GM23338 (cell line): ENCODE data around the gene SERPINA6.

Experiments
- CREB1 ChIP-seq: fragments of 250-450 bp; sonication (Bioruptor Pico); IDR thresholded peaks from 2 replicates; pipeline ENCODE4 v1.5.0; 2020; ENCODE audit warnings: low read depth, mild to moderate bottlenecking, moderate library complexity
- CTCF ChIP-seq, 2 experiments: fragments of 200-600 bp in 1 of 2; sonication (generic) in 1 of 2; conservative IDR thresholded peaks; 2 replicates each; pipeline versions ENCODE4 v1.5.1 to v1.6.1; 2016 to 2017; ENCODE audit warnings: antibody characterized with exemption in 2 of 2, low read depth in 2 of 2, mild to moderate bottlenecking in 2 of 2, moderate library complexity in 1 of 2
- ETS1 ChIP-seq: IDR thresholded peaks from 2 replicates; pipeline ENCODE4 v1.6.1; 2016; ENCODE audit warnings: antibody characterized with exemption
- EZH2 ChIP-seq: fragments of 200-600 bp; sonication (generic); IDR thresholded peaks from one replicate; pipeline ENCODE4 v1.8.0; 2017; ENCODE audit warnings: antibody characterized with exemption, mild to moderate bottlenecking, low read depth; ENCODE audit not compliant: unreplicated experiment
- EZH2phosphoT487 ChIP-seq: fragments of 200-600 bp; sonication (generic); IDR thresholded peaks from one replicate; pipeline ENCODE4 v1.8.1; 2018; ENCODE audit warnings: antibody characterized with exemption; ENCODE audit not compliant: unreplicated experiment
- JUNB ChIP-seq: IDR thresholded peaks from one replicate; pipeline ENCODE4 v1.6.1; 2016; ENCODE audit warnings: antibody characterized with exemption; ENCODE audit not compliant: unreplicated experiment
- NANOG ChIP-seq: IDR thresholded peaks from 2 replicates; pipeline ENCODE4 v1.6.1; 2016; ENCODE audit warnings: antibody characterized with exemption, borderline replicate concordance
- POLR2AphosphoS5 ChIP-seq: IDR thresholded peaks from 2 replicates; pipeline ENCODE4 v1.6.1; 2016; ENCODE audit warnings: antibody characterized with exemption, low read depth
- REST ChIP-seq: IDR thresholded peaks from one replicate; pipeline ENCODE4 v1.6.1; 2018; ENCODE audit warnings: antibody characterized with exemption; ENCODE audit not compliant: unreplicated experiment
- STAT1 ChIP-seq: IDR thresholded peaks from one replicate; pipeline ENCODE4 v1.6.1; 2016; ENCODE audit warnings: antibody characterized with exemption; ENCODE audit not compliant: unreplicated experiment
- ZNF114 ChIP-seq: fragments of 250-450 bp; sonication (Bioruptor Pico); IDR thresholded peaks from 2 replicates; pipeline ENCODE4 v1.5.0; 2020; ENCODE audit warnings: mild to moderate bottlenecking, moderate library complexity
- ZNF331 ChIP-seq: fragments of 250-450 bp; sonication (Bioruptor Pico); IDR thresholded peaks from 2 replicates; pipeline ENCODE4 v1.5.0; 2020; ENCODE audit warnings: low read depth, mild to moderate bottlenecking, moderate library complexity
- ZNF462 ChIP-seq: fragments of 250-450 bp; sonication (Bioruptor Pico); IDR thresholded peaks from 2 replicates; pipeline ENCODE4 v1.5.0; 2020; ENCODE audit warnings: mild to moderate bottlenecking, moderate library complexity

GRCh38 chr14:94292872-94293577 lies 30.1 kb downstream of the SERPINA6 start, which contains the start of gene SERPINA10:
- no peak for TF ChIP-seq EZH2
- TF ChIP-seq CTCF (conservative IDR thresholded peaks at IDR 0.05; ENCODE audit: low read depth in 2 of 2), result no peak
- no peak for TF ChIP-seq POLR2AphosphoS5
- no peak for TF ChIP-seq EZH2phosphoT487
- TF ChIP-seq NANOG, result no peak
- TF ChIP-seq JUNB, result no peak
- peak; percentile 57 for TF ChIP-seq REST
- no peak for TF ChIP-seq STAT1
- TF ChIP-seq ETS1, result no peak
- TF ChIP-seq CREB1 (CRISPR knock-in tag), result no peak
- no peak for TF ChIP-seq ZNF331 (CRISPR knock-in tag)
- no peak for TF ChIP-seq ZNF462 (CRISPR knock-in tag)
- no peak for TF ChIP-seq ZNF114 (CRISPR knock-in tag)
